ENCODE measurements around the gene CDC42BPG.

- TF ChIP-seq GATA2 (IDR thresholded peaks at IDR 0.05; ENCODE audit: low read depth, low read length): no peak
- no peak for TF ChIP-seq GATA3 (IDR thresholded peaks at IDR 0.05; ENCODE audit: low read depth, low read length)
These were observed 1.4 kb downstream of the CDC42BPG start for GRCh38 chr11:64842851-64843685.

All from SH-SY5Y (cell line).